ENCODE measurements around the gene MAP3K10.

Gene MAP3K10

GRCh38 chr19:40251991-40252390, 60.8 kb downstream of the MAP3K10 start:
- DNase-seq: no peak

- DNase-seq: no peak
Measured at GRCh38 chr19:40252395-40252794, 61.2 kb downstream of the MAP3K10 start.

- no peak for DNase-seq
Measured at GRCh38 chr19:40253611-40254092, 62.4 kb downstream of the MAP3K10 start.

DNA sequence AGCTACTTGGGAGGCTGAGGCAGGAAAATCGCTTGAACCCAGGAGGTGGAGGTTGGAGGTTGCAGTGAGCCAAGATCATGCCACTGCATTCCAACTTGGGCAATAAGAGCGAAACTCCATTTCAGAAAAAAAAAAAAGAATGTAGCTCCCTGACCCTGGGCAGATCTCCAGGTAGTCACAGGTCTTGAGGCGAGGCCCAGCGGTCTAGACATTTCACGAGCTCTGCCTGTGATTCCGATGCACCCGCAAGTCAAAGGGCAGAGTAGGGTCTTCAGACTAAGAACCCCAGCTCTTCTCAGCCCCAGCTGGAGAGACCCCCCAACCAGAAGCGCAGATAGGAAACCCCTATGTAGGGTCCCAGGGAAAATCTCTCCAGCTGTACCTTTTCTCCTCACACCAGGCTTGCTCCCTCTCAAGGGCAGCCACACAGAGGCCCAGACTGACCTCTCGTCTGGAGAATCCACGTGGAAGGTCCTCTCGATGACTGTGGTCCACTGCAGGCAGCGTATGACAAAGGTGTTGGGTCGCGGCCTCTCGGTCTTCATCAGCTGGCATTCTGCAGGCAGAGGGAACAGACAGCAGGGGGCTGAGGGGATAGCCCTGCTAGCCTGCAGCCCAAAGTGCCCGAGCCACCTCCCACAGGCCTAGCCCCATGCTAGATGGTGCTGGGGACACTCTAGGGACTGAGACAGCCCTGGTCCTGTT, 63.6 kb downstream of the MAP3K10 start:
- DNase-seq: no peak

DNA sequence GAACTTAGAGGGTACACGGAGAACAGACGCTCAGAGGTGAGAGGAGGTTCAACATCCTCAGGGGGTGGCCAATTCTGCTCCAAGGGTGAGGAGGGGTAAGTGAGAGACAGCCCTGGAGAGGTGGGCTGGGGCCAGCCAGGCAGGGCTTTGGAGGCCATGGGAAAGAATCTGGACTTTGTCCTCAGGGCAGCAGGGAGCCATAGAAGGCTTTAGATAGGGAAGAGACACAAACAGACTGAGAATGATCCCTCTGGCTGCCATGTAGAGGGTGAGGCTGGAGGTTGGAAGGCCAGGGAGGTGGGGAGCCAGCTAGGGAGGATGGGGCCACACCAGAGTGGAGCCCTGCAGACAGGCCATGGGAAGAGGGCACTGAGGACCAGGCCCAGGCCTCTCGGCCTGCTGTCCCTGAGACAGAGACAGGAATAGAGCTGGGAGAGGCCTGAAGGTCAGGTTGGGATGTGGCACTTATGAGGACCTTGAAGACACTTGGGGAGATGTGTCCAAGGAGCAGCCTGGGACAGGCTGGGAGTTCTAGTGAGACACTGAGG, 64.5 kb downstream of the MAP3K10 start:
- no peak for DNase-seq

GRCh38 chr19:40256512-40256911, 65.3 kb downstream of the MAP3K10 start:
- no peak for DNase-seq

DNA sequence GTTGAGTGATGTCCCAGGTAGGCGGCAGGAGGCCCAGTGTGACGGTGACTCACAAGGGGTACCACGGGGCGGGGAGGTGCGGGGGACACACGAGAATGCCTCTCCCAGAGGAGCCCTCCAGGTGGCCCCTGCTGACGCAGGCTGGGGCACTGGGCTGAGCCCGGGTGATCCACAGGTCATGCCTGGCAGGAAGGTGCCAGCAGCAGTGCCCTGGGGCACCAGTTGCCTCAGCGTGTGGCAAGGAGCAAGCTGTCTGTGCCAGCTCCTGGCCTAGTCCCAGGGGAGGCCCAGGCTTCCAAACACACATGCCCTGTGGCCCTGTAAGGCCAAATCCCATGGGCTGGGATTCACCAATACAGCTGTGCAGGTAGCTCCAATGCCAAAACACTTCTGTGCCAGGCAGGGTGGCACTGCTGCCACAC, 65.9 kb downstream of the MAP3K10 start:
- DNase-seq: no peak

GRCh38 chr19:40261631-40262030, 70.4 kb downstream of the MAP3K10 start:
- no peak for DNase-seq

GRCh38 chr19:40262422-40262821, 71.2 kb downstream of the MAP3K10 start:
- DNase-seq: no peak

DNA sequence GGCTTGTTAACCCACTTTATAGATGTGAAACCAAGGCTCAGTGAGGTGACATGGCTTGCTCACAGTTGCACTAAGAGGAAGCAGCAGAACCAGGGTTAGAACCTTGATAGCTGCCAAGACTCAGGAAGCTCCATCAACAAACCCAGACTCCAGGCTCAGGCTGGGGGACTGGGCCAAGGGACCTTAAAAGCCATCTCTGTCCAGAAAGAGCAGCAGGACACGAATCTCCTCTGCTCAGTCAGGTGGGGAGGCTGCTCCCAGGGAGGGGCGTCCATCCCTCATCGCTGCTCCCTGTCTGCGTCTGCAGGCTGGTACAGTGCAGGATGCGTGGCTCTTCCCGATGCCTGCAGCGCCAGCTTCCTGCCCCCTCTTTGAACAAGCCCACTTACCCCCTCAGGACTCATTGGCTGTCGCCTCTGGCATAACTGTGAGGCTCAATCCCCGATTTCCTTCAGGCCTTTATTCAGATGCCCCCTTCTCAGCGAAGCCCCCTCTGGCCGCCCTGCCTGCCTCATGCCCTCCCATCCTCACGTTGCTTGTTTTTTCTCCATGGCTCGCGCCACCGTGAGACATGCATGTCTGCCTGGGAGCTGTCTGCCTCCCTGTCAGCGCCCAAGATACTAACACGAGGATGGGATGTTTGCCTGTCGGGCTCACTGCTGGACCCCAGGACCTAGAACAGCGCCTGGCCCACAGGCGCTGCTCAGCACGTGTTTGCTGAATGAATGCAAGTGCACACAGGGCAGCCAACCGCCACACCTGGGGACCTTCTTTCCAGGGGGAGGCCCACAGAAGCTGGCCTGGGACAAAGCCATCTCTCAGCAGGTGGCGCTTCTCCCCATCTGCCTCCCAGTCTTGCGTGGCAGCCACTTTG, 72.5 kb downstream of the MAP3K10 start:
- DNase-seq: no peak

DNA sequence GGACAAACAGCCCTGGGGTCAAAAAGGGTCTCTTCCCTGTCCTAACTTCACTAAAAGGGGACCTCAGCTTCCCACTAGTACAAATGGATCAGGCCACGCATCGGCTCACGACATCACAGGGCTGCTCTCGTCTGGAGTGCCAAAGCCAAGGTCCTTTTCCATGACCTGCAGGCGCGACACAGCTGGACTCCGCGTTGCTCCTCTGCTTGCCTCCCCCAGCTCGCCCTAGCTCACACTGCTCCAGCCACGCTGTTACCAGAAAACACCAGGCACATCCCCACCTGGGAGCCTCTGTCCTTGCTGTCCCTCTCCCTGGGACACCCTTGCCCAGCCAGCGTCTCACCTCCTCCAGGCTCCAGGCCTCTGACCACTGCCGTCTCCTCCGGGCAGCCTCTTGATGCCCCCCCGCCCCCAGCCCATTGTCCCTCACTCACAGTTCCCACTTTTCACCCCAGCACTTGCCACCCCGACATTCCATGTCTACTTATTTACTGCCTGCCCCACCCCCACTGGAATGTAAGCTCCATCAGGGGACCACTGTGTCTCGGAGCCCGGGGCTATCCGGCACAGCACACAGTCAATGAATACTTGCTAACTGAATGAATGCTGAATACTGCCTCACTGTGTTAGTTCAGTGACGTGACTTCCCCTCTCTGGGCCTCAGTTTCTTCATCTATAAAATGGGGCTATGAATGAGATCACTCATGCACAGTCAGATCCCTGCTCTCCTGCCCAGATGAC, 73.3 kb downstream of the MAP3K10 start:
- DNase-seq: no peak

Data from CD4-positive, alpha-beta T cell treated with Interleukin-4 for 4 hours (primary cell).